SKM-1 (cell line): ENCODE results near the gene SLC26A1.
"Not testable (repeated sequence)": the region's sequence is repeated elsewhere in the genome, so short reads cannot be mapped to it uniquely, and the experiment has no call there.

Experiments
- DNase-seq: peaks from one replicate; lab custom pipeline; 2025; ENCODE audit not compliant: unreplicated experiment; lab: John Stamatoyannopoulos, UW

SLC26A1 gene

GRCh38 chr4:985123-985830 is 7.9 kb downstream of the SLC26A1 start:
- no peak for DNase-seq

GRCh38 chr4:984336-985054 is 8.7 kb downstream of the SLC26A1 start:
- no peak for DNase-seq

DNA sequence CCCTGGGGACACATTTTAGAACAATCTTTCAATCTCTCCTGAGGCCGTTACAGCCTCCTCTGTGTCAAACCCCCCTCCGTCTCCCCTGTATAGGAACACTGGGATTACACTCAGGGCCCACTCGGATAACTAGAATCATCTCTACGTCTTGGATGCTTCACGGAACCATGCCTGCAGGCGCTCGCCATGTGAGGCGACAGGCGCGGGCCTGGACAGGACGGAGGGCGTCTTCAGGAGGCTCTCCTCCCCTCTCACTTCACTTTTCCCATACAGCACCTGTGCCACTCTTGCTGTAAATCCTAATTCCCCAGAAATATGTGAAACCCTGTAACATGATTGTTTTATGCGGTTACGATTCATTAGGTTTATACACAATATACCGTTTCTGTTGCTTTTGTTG is 10.4 kb downstream of the SLC26A1 start:
- no peak for DNase-seq

DNA sequence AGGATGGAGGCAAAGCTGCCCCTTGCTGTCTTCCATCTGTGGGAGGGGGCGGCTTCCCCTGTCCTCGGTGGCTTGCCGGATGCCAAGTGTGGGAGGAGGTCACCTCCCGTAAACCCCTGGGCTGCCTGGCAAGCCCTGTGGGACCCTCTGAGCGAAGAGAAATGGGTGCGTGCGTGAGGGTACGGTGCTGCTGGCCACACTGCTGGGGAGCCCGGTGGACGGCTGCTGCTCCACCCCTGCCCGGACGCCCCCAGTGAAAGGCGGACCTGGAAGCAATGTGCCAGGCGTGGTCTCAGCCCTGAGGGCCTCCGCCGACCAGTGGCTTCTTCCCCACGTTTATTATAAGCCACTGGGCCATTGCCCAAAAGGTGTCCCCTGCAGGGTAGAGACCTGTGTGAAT is 10.9 kb downstream of the SLC26A1 start:
- DNase-seq, result no peak

DNA sequence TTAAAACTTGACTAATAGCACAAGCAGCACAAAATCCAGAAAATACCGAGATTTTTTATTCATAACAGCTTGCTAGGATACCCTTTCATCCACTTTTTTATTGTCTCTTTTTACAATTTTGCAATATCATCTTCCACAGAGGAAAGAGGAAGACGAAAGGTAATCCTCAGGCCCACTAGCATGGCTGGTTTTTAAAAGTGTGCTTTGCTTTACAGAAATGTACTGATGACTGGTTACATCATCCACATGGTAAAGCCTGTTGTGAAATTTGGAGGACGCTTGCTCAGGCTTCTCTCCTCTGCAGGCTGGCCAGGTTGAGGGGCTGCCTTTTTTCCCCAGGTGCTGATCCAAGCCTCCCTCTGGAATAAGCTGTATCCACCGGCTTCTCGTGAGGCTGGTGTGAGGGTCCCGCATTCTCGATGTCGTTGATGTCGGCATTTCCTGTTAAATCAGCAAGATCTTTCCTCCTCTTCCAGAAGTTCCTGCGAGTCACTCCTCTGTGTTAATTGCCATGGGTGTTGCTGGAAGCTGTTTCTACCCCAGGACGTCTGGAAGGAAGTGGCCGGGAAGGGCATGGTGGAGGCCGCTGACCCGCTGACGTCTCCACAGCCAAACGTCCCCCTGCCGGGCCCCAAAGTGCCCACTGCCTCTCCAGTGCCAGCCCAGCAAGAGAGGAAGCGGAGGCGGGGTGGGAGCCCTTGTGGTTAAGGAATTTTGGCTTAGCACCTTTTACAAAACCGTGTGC is 14.1 kb downstream of the SLC26A1 start:
- peak; percentile 99 for DNase-seq

DNA sequence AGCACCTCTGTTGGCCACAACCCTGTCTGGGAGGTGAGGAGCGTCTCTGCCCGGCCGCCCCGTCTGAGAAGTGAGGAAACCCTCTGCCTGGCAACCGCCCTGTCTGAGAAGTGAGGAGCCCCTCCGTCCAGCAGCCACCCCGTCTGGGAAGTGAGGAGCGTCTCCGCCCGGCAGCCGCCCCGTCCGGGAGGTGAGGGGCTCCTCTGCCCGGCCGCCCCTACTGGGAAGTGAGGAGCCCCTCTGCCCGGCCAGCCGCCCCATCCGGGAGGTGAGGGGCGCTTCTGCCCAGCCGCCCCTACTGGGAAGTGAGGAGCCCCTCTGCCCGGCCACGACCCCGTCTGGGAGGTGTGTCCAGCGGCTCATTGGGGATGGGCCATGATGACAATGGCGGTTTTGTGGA is 17.2 kb downstream of the SLC26A1 start:
- DNase-seq, result not testable (repeated sequence)

DNA sequence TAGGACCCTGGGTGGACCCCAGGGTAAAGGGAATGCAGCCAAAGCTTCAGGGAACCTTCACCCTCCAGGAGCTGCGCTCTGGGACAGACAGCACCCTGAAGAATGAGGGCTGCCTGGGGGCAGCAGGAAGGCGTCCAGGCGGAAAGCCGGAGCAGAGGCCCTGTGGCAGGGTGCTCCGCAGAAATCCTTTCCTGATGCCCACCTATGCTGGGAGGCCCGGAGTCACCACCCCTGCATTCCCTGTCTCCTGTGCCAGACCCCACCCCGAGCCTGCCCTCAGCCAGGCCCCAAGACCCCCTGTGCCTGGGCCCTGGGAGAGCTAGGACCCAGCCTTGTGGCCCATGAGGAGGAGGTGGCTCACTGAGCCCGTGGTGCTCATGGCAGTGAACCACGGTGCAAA is 18.5 kb downstream of the SLC26A1 start:
- no peak for DNase-seq

DNA sequence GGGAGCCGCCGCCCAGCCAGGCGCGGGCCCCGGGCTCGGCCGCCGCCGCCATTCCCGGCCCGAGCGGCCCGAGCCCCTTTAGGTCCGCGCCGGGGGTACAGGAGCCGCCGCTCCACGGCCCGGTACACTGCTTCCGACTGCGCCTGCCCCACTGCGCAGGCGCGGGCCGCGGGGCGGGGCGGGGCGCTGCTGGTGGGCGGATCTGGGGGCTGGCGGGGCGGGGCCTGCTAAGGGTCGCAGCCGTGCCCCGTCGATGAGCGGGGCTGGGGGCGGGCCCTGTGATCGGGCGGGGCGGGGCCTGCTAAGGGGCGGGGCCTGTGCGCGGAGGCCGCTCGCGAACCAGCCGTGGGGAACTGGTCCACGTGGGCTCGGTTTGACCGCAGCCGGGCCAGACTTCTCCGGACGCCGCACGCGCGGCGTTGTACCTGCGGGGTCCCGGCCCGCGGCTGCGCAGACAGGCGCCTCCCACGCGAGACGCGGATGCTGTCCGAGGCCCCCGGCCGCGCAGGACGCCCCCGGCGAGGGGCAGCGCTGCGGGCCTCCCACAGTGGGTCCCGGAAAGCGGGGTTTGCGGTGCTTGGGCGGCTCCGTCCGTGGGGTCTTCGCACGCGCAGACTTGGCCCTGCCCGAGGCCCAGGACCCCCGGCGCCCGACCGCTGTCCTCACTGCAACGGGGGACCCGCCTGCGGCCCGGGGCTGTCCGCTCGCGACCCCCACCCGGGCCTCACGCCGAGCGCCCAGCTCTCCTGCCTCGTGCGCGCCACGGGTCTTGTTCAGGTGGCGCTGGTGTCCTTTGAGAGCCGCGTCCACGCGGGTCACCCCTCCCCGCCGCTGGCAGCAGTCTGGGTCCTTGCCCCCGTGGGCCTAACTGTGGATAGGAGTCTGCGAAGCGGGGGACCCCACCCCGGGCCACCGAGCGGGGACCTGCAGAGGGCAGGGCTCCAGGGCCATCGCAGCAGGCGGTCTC is 19.5 kb downstream of the SLC26A1 start, which contains the start of gene DGKQ:
DGKQ (minus strand) TSS at position 139 of the 967 bp plus-strand sequence; CDS start at position 52, 87 bp downstream.
- DNase-seq, result peak; percentile 56

- no peak for DNase-seq
Observed at GRCh38 chr4:972651-973424, 20.4 kb downstream of the SLC26A1 start.

GRCh38 chr4:971666-972500 is 21.3 kb downstream of the SLC26A1 start:
- DNase-seq, result no peak

DNA sequence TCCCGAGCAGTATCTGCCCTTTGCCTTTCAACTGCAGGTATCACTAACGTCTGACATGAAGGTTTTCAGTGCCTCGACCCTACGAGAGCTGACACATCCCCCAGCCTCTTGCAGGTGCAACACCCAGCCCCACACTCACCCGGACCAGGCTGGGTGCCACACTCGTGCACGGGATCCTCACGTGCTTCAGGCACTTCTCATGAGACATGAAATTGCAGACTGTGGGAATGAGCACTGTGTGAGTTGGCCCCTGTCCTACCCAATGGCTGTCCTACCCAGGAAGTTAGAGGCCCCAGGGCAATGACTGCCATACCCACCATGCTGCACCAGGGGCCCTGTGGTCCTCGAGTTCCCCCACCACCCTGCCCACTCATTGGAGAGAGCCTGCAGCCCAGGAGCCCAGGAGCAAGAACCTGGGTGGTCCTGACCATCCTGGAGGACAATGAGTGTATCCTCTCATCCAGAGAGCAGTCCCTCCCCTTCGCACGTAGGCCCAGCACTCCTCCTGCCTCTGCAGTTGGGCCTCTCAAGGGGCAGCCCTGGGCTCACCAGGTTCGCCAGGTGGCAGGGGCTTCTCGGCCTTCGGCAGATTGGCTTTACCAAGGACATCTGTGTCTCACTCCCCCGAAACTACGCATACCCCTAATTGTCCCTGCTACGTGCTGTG is 22.2 kb downstream of the SLC26A1 start:
- DNase-seq, result no peak

GRCh38 chr4:970046-970745 is 23.0 kb downstream of the SLC26A1 start:
- DNase-seq, result no peak

DNA sequence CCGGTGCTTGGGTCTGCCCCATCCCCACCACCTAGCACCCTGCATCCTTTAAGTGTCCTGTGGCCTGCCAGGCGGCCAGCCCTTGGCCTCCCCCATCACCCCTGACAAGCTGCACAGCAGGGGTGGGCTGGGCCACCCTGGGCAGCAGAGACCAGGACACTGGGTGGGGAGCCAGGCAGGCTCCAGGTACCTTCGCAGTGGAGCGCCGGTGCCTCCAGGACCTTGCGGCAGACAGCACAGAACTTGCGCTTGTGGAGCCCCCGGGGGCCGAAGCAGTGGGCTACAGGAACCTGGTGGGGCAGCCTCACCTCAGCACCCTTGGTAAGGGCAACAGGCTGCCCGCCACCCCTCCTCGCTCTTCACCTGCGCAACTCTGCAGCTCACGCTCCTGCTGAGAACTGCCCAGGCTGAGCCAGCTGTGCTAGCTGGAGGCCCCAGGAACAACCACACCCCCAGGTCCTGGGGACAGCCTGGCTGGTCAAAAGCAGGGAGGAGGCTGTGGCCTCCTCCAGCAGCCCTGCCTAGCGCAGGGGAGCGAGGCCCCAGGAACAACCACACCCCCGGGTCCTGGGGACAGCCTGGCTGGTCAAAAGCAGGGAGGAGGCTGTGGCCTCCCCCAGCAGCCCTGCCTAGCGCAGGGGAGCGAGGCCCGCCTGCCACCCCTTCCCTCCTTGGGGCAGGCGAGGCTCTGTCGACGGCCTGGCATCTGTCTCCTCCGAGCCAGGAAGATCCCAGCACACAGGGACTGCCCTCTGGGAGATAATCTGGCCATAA is 24.4 kb downstream of the SLC26A1 start:
- DNase-seq, result no peak

DNA sequence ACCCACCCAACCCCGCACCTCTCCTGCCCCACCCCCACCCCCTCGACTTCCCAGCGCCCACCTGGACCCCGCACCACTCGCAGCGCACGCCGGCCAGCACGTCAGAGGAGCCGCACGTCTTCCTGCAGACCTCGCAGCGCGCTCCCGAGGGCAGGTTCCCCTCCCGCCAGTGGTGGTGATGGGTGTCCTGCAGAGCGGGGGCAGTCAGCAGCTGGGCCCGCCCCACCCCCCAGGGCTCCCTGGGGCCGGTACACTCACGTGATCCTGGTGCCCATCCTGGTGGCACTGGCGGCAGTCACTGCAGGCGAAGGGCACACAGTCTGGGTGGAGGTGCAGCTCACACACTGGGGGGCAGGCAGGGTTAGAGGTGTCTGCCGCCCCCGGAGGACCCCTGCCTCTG is 25.0 kb downstream of the SLC26A1 start:
- no peak for DNase-seq

DNA sequence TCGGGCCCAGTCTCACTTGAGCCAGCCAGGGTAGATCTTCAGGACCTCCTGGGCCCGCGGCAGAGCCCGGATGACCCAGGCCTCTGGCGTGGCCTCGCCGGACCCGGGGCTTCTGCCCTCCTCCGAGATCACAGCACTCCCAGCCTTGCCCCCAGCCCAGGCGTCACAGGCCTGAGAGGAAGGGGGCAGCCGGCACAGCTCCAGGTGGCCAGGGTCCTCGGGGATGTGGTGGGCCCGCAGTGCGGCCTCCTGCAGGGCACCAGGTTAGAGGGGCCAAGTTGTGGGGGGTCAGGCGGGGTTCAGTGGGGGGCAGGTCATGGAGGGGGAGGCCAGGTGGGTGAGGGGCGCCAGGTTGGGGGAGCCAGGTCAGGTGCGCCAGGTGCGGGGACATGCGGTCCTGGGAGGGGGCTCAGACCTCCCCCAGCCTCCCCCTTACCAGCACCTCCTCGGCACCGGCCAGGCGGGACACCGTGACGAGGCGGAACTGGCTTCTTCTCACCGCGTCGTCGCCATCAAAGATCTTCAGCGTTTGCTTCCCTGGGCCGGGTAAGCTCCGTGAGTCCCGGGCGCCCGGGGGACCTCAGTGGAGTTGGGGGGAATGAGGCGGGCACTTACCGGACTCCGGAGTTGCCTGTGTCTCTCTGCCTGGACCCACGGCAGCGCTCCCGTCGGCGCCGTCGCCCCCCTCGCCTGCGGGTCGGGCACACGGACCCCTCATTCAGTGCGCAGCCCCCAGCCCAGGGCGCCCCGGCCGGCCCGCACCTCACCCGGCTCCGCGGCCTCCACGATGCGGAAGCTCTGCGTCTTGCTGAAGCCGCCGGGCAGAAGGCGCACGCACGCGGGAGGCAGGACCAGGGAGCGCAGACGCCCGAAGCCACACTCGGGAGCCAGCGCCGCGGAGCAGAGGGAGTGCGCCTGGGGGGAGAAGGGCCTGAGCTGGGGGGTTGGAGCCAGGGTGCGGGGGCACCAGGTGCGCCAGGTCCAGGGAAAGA is 25.8 kb downstream of the SLC26A1 start:
- DNase-seq, result no peak
